Stimulated activated CD4-positive, alpha-beta T cell treated with anti-CD3 and anti-CD28 coated beads, TNF-alpha, amount 100 ng/mL, for 1 hour (primary cell): Measurements from ENCODE around the gene ACAD11.

Source experiments
- DNase-seq, 3 donors: peaks; one replicate each; pipeline ENCODE4 v3.0.0-alpha.2; 2020; ENCODE audit warnings: low read depth in 3 of 3, low spot score in 1 of 3

The ACAD11 gene

DNA sequence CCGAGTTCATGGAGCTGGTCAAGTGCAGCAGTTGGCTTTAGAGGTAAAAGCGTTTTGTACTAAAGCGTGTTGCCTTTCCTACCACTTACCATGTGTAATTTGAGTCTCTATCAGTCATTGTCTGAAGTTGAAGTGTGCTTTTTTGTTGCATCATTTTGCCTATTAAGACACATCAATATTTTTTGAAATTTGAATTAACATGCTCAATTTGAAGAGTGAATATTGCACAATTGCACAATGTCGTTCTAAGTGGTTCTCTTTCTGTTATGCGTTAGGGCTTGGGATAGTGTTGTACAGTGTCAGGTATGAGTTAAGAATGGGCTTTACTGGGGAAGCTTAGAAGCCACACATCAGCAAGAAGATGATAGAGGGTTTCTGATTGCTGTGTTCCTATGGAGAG, 146.6 kb downstream of the ACAD11 start:
- DNase-seq, result no peak

DNA sequence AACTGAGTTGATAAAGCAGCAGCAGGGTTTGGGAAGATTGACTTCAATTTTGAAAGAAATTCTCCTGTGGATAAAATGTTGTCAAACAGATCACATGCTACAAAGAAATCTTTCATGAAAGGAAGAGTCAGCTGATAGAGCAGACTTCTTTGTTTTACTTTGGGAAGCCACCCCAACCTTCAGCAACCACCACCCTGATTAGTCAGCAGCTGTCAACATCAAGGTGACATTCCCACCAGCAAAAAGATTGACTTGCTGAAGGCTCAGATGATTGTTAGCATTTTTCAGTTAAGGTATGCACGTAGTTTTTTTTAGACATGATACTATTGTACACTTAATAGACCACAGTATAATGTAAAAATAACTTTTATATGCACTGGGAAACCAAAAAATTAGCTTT, 150.1 kb downstream of the ACAD11 start:
- DNase-seq, result no peak

- no peak for DNase-seq
Observed at GRCh38 chr3:132509096-132509495, 150.5 kb downstream of the ACAD11 start.
